NCI-H128 (cell line): ENCODE measurements around the gene GBE1.
A peak's percentile ranks its signal among the peaks of the same experiment; 100 is the strongest.
"Not testable (repeated sequence)": the region's sequence is repeated elsewhere in the genome, so short reads cannot be mapped to it uniquely, and the experiment has no call there.

Source experiments
- DNase-seq: peaks from one replicate; lab custom pipeline; 2025; ENCODE audit not compliant: unreplicated experiment; lab: John Stamatoyannopoulos, UW

The GBE1 gene

GRCh38 chr3:81760924-81761903 lies at the start of gene GBE1:
Gene GBE1, minus strand, starts transcription at chr3:81761645. Its CDS starts 128 bp downstream, at chr3:81761517.
- DNase-seq: peak; percentile 76

DNA sequence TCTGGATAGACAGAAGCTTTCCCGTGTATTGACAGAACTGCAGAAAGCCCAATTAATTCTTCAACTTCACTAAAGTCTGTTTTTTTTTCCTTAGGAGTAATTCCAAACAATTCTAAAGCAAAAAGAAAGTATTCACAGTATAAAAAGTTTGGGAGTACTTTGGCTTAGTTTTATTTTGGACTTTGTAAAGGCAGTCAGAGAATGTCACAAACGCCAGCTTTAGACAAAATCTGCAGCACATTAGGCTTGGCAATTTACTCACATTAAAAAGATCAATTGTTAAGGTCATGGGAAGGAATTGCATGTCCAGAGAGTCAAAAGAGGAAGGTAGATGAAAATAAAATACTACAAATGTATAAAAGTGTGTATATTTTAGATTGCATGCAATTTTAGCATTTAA lies 47.5 kb upstream of the GBE1 start:
- DNase-seq: no peak

DNA sequence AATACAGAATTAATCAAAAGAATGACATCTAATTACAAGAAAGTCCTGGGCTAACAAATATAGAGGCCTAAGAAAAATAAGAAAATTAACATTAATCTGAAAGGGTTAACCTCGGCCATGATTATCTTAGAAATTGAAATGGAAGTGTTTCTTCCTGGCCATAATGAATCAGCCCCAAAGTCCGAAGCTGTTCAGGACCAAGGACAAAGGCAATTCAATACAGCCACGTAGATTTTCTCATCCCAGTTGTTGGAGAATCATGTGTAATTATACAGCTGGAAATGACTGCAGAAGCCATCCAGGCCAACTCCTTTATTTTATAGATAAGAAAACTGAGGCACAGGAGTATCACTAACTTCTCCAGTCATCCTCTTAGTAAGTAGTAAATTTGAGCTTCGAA lies 38.0 kb upstream of the GBE1 start:
- no peak for DNase-seq

GRCh38 chr3:81793410-81793809 lies 32.0 kb upstream of the GBE1 start:
- DNase-seq: no peak

DNA sequence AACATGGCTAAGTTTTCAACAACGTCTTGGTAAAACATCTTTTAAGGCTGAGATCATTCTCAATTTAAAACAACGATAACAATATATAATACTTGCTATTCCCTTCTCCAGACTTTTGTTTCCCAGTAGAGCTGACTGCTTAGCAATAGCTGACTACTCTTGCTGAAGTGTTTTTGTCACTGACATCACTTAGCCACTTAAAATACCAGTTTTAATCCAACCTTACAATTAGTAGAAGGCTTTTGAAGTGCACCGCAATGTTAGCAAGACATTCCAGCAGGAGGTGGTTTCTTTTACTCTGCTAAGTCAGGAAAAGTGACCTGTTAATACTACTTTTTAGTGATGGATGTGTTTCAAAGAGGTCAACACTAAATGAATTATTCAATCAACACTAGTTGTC lies 28.7 kb upstream of the GBE1 start:
- DNase-seq: no peak

- no peak for DNase-seq
These were observed 28.2 kb upstream of the GBE1 start for GRCh38 chr3:81789691-81790090.

- no peak for DNase-seq
These were observed 27.2 kb upstream of the GBE1 start for GRCh38 chr3:81788610-81789009.

DNA sequence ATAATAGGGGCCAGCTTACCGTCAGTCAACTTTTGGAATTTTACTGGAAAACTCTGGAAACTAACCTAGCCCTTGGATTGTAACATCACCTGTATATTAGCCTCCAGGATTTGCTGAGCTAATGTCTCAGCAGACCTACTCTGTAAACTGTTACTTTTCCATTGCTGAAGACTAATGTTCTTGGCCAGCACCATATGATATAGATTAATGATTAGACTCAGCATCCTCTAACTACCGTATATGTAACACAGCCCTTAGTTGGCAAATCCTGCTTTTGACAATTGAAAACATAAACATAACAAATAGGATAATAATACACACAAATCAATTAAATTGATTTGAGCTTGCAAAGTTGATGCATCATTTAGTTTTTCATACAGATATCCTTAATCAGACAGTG lies 26.6 kb upstream of the GBE1 start:
- no peak for DNase-seq

GRCh38 chr3:81782585-81782984 lies 21.1 kb upstream of the GBE1 start:
- no peak for DNase-seq

DNA sequence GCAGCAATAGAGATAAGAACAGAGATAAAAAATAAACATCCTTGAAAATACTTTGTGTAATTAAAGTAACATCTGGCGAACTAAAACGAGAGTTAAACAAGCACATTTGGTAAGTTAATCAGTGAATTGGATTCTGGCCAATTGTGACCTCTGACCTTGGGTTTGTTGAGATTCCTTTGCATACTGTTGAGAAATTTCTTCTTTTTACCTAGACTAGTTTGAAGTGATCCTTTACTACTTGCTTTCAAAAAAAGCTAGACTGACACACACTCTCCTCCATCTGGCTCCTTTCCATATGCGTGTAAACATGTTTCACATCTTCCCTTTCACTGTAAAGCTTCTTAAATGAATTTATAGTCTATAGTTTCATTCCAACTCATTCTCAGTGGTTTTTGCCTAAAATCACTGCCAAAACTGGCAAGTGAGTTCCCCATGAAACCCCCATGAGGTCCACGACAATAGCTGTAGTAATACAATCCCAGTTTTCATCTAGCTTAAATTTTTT lies 17.3 kb upstream of the GBE1 start:
- no peak for DNase-seq

DNA sequence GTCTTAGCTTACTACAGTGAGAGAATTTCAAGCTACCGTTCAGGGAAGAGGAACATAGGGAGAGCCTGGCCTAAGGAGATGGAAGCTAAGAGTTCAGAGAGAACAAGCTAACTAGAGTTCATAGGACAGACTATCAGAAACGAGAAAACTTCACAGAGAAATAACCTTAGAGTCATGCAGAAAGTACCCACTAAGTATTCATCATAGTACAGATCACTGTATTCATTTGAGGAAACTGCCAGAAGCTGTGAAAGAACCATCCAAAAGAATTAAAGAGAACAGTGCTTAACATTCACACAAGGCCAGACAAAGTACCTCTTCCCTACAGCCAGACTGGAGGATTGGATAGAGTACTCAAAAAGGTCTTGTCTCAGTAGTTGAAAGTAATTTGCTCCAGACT lies 15.2 kb upstream of the GBE1 start:
- no peak for DNase-seq

GRCh38 chr3:81770710-81771109 lies 9.3 kb upstream of the GBE1 start:
- DNase-seq: no peak

DNA sequence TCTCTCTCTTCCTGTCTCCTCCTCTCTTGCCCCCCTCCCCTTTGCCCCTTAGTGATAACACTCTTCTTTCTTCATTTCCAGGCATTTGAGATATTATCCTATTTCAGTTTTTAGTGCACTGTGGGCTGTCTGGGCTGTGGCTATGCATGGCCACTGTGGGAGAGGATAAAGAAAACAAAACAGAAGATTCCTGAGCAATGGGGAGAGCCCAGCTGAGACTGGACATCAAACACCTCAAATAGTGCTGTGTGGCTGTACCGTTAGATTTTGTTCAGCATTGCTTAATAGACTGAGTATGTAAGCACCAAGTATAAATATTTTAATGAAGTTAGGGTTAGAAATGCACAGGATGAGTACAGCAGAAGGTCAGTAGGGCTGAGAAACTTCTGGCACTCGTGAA lies 7.9 kb upstream of the GBE1 start:
- DNase-seq: no peak

DNA sequence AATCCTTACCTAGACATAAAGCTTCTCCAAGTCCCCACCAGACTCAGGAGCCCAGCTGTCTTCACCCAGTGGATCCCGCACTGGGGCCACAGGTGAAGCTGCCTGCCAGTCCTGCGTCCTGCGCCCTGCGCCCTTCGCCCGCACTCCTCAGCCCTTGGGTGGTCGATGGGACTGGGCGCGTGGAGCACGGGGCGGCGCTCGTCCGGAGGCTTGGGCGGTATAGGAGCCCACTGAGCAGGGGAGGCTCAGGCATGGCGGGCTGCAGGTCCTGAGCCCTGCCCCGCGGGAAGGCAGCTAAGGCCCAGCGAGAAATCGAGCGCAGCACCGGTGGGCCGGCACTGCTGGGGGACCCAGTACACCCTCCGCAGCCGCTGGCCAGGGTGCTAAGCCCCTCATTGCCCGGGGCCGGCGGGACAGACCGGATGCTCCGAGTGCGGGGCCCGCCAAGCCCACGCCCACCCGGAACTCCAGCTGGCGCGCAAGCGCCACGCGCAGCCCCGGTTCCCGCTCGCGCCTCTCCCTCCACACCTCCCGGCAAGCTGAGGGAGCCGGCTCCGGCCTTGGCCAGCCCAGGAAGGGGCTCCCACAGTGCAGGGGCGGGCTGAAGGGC lies 5.9 kb upstream of the GBE1 start:
- DNase-seq: not testable (repeated sequence)

GRCh38 chr3:81765400-81765799 lies 4.0 kb upstream of the GBE1 start:
- DNase-seq: no peak

DNA sequence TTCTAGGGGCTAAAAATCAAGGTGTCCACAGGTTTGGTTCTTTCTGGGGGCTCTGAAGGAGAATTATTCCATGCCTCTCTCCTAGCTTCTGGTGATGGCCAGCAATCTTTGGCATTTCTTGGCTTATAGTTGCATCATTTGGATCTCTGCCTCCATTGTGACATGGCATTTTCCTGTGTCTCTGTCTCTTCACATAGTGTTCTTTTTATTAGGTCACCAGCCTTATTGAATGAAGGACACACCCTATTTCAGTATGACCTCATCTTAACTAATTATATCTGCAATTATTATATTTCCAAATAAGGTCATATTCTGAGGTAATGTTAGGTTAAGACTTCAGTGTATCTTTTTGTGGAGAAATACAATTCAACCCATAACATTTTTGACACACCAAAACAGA lies 3.2 kb upstream of the GBE1 start:
- DNase-seq: no peak

DNA sequence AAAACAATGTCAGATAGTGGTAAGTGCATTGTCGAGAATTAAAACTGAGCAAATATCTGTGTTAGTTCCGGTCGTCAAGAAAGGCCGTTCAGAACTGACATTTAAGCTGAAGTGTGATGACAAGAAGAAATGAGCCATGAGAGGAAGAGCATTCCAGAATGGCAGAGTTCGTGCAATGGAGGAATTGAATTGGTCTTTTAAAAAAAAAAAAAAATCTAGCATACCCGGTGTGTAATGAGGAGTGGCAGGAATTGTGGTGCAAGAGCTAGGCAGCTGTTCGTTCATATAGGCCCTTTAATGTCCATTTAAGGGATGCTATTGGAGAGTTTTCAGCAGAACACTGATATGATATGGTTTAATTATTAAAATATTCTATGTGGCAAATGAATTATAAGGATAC lies 2.6 kb upstream of the GBE1 start:
- DNase-seq: no peak

- no peak for DNase-seq
These were observed 1.6 kb upstream of the GBE1 start for GRCh38 chr3:81763001-81763400.

DNA sequence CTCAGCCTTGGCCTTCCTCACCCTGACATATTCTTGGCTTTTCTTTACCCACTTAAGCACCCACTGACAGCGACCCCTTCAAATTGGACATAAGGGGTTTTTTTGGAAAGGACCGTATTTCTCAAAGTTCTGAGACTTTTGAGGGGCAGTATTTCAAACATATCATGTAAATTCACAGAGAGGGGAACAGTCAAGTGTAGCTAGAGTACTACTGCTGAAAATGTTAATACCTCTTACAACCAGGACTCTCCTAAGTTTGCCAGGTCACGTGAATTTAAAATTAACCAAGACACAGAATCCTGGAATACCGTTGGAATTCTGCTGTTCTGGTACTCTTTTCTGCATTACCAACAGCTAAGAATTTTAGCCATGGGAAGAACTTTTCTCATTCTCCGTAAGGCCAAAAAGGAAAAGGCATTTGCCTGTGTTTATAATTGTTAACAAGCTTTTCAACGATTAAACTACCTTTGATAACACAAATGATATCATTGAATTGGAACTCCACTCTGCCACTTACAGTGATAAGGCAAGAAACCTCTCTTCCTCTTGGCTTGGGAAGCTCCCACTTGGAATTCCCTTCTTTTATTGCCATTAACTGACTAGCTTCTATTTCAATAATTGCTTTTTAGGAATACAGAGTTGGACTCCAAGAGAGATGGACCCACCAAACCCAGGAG lies 597 bp upstream of the GBE1 start:
- DNase-seq: no peak

- DNase-seq: no peak
These were observed 1.2 kb downstream of the GBE1 start for GRCh38 chr3:81760215-81760614.

DNA sequence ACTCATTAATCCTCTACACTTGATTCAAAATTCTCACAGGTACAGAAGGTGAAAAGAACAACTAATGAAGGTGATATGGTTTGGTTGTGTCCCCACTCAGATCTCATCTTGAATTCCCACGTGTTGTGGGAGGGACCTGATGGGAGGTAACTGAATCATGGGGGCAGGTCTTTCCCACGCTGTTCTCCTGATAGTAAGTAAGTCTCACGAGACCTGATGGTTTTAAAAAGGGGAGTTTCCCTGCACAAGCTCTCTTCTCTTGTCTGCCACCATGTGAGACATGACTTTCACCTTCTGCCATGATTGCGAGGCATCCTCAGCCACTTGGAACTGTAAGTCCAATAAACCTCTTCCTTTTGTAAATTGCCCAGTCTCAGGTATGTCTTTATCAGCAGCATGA lies 2.7 kb downstream of the GBE1 start:
- DNase-seq: not testable (repeated sequence)

- no peak for DNase-seq
These were observed 3.2 kb downstream of the GBE1 start for GRCh38 chr3:81758275-81758674.
